Loucy (cell line): ENCODE measurements around the gene SECTM1.
"Not testable (repeated sequence)": the region's sequence is repeated elsewhere in the genome, so short reads cannot be mapped to it uniquely, and the experiment has no call there.

Source experiments
- H2AFZ ChIP-seq: fragments of 200-600 bp; sonication (generic); 2 replicates; pipeline ENCODE4 v1.6.0; 2016; ENCODE audit warnings: antibody characterized with exemption, mild to moderate bottlenecking, low read length, moderate library complexity
- H3F3A ChIP-seq: fragments of 200-600 bp; 2 replicates; pipeline ENCODE4 v1.6.0; 2016; ENCODE audit warnings: antibody characterized with exemption, low read depth, mild to moderate bottlenecking
- H3K27me3 ChIP-seq: fragments of 200-600 bp; sonication (generic); 2 replicates; pipeline ENCODE4 v1.6.1; 2014; ENCODE audit warnings: low read length, mild to moderate bottlenecking; ENCODE audit not compliant: insufficient read depth, poor library complexity, severe bottlenecking
- H3K36me3 ChIP-seq: fragments of 200-600 bp; sonication (generic); 2 replicates; pipeline ENCODE4 v1.6.1; 2016; ENCODE audit warnings: low read length; ENCODE audit not compliant: insufficient read depth
- H3K4me1 ChIP-seq: fragments of 200-600 bp; sonication (generic); 2 replicates; pipeline ENCODE4 v1.5.1; 2014; ENCODE audit warnings: low read length, mild to moderate bottlenecking; ENCODE audit not compliant: insufficient read depth, poor library complexity, severe bottlenecking
- H3K4me2 ChIP-seq: fragments of 200-600 bp; sonication (generic); 2 replicates; pipeline ENCODE4 v1.6.0; 2014; ENCODE audit warnings: antibody characterized with exemption, low read length, low read depth, mild to moderate bottlenecking; ENCODE audit not compliant: poor library complexity, severe bottlenecking
- H3K4me3 ChIP-seq: fragments of 200-600 bp; sonication (generic); 2 replicates; pipeline ENCODE4 v1.5.1; 2014; ENCODE audit warnings: low read length, mild to moderate bottlenecking, mixed read lengths; ENCODE audit not compliant: poor library complexity, severe bottlenecking
- H3K79me2 ChIP-seq: fragments of 200-600 bp; sonication (generic); 2 replicates; pipeline ENCODE4 v1.6.1; 2014; ENCODE audit warnings: low read length; ENCODE audit not compliant: insufficient read depth
- H3K9ac ChIP-seq: fragments of 200-600 bp; sonication (generic); 2 replicates; pipeline ENCODE4 v1.6.0; 2014; ENCODE audit warnings: mild to moderate bottlenecking, low read depth, low read length, moderate library complexity; ENCODE audit not compliant: poor library complexity, severe bottlenecking
- H3K9me2 ChIP-seq: fragments of 200-600 bp; sonication (generic); replicated peaks from 2 replicates; pipeline ENCODE4 v1.6.1; 2016; ENCODE audit warnings: low read depth, low read length, mixed read lengths
- H3K9me3 ChIP-seq: fragments of 200-600 bp; sonication (generic); 2 replicates; pipeline ENCODE4 v1.6.1; 2014; ENCODE audit warnings: mild to moderate bottlenecking, antibody characterized with exemption, low read length, low read depth; ENCODE audit not compliant: insufficient read depth
- H4K20me1 ChIP-seq: fragments of 200-600 bp; sonication (generic); 2 replicates; pipeline ENCODE4 v1.6.0; 2014; ENCODE audit warnings: antibody characterized with exemption, low read length, mild to moderate bottlenecking; ENCODE audit not compliant: insufficient read depth, poor library complexity, severe bottlenecking
- EZH2phosphoT487 ChIP-seq: fragments of 200-600 bp; IDR thresholded peaks from 2 replicates; pipeline ENCODE4 v1.6.1; 2018; ENCODE audit warnings: antibody characterized with exemption, mild to moderate bottlenecking, moderate library complexity, borderline replicate concordance
- TF ChIP-seq, protein P1 (sequence below): fragments of 200-600 bp; sonication (generic); conservative IDR thresholded peaks from 2 replicates; pipeline ENCODE4 v1.5.1; 2014; ENCODE audit warnings: mild to moderate bottlenecking, antibody characterized with exemption, low read length

Gene SECTM1

GRCh38 chr17:82348866-82349265 is 15.3 kb upstream of the SECTM1 start:
- no peak overlapping the region for H3K4me2 ChIP-seq
- H3K9ac ChIP-seq = no peak overlapping the region
- H3K9me3 ChIP-seq = no peaks in the 10 kb centered on the region

DNA sequence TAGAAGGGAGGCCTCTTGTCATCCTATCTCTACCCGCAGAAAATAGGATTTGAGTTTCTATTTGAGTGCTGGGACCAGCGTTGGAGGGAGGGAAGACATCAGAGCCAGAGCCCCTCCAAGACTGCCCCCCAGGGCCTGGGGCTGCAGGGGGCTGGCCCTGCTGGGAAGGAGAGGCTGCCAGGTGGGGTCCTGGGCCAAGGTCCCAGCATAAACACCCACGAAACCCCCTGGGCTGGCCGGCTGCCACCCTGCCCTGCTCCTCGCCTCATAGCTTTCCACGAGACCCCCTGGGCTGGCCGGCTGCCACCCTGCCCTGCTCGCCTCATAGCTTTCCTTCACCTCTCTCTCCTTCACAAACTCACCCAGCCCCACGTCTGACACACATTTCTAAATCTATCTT is 14.9 kb upstream of the SECTM1 start:
- Histone ChIP-seq H2AFZ (no peak overlapping the region), H3K9me3 (no peaks in the 10 kb centered on the region), H3K4me1 (no peaks in the 10 kb centered on the region), H3K36me3 (no peaks in the 10 kb centered on the region), H3K79me2 (no peaks in the 10 kb centered on the region), H3K27me3 (no peaks in the 10 kb centered on the region), H3K4me3 (no peak overlapping the region), H3K4me2 (no peak overlapping the region), H3F3A (no peaks in the 10 kb centered on the region), H4K20me1 (no peaks in the 10 kb centered on the region), H3K9ac (no peak overlapping the region), H3K9me2 (no peaks in the 10 kb centered on the region)
- TF ChIP-seq, protein P1, sequence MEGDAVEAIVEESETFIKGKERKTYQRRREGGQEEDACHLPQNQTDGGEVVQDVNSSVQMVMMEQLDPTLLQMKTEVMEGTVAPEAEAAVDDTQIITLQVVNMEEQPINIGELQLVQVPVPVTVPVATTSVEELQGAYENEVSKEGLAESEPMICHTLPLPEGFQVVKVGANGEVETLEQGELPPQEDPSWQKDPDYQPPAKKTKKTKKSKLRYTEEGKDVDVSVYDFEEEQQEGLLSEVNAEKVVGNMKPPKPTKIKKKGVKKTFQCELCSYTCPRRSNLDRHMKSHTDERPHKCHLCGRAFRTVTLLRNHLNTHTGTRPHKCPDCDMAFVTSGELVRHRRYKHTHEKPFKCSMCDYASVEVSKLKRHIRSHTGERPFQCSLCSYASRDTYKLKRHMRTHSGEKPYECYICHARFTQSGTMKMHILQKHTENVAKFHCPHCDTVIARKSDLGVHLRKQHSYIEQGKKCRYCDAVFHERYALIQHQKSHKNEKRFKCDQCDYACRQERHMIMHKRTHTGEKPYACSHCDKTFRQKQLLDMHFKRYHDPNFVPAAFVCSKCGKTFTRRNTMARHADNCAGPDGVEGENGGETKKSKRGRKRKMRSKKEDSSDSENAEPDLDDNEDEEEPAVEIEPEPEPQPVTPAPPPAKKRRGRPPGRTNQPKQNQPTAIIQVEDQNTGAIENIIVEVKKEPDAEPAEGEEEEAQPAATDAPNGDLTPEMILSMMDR = no peak
- TF ChIP-seq EZH2phosphoT487 = no peak

More at GRCh38 chr17:82348866-82349265, 15.3 kb upstream of the SECTM1 start:
- no peaks in the 10 kb centered on the region for H3K36me3 ChIP-seq
- no peak overlapping the region for H2AFZ ChIP-seq
- H4K20me1 ChIP-seq = no peaks in the 10 kb centered on the region
- no peaks in the 10 kb centered on the region for H3F3A ChIP-seq
- H3K4me1 ChIP-seq = no peaks in the 10 kb centered on the region
- H3K79me2 ChIP-seq = no peaks in the 10 kb centered on the region
- H3K4me3 ChIP-seq = no peak overlapping the region
- H3K9me2 ChIP-seq = no peaks in the 10 kb centered on the region
- TF ChIP-seq EZH2phosphoT487 = no peak
- TF ChIP-seq, protein P1 = no peak
- no peaks in the 10 kb centered on the region for H3K27me3 ChIP-seq

DNA sequence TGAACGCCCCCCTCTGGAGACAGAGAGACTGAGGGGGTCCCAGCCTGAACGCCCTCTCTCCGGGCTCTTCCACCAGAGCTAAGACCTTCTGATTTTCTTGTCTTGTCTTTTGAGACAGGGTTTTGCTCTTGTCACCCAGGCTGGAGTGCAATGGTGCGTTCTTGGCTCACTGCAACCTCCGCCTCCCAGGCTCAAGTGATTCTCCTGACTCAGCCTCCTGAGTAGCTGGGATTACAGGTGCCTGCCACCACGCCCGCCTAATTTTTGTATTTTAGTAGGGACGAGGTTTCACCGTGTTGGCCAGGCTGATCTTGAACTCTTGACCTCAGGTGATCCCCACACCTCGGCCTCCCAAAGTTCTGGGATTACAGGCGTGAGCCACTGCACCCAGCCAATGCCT is 14.4 kb upstream of the SECTM1 start:
- not testable (repeated sequence) for H2AFZ ChIP-seq, H3K9me3 ChIP-seq, H3K79me2 ChIP-seq, H3K9me2 ChIP-seq, H4K20me1 ChIP-seq, H3K9ac ChIP-seq, H3K36me3 ChIP-seq, H3F3A ChIP-seq, H3K4me2 ChIP-seq, H3K4me3 ChIP-seq, H3K4me1 ChIP-seq, H3K27me3 ChIP-seq

DNA sequence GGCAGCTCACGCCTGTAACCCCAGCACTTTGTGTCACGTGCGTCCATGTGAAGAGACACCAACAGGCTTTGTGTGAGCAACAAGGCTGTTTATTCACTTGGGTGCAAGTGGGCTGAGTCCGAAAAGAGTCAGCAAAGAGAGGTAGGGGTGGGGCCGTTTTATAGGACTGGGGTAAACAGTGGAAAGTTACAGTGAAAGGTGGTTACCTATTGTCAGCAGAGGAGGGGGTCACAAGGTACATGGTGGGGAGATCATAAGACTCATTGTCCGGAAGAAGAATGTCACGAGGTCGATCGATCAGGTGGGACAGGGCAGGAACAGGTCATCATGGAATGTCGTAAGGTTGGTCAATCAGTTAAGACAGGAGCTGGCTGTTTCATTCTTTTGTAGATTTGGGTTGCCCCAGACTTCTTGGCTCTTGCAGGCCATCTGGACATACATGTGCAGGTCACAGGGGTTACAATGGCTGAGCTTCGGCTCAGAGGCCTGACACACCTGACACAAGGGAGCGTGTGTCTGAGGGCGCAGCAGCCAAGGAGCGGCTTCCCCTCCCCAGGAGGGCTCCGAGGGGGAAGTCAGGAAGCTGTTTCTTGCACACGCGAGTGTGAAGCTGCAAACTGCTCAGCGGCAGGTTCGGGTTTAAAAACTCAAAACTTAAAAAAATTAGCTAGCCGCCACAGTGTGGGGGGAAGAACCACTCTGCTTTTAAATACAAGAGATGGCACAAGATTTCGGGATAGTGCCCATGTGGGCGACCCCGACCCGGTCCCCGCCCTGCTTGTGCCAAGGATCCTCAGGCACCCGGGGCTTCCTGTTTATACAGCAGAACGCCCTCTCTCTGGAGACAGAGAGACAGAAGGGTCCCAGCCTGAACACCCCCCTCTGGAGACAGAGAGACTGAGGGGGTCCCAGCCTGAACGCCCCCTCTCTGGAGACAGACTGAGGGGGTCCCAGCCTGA is 13.1 kb upstream of the SECTM1 start:
- H3K9me2 ChIP-seq = no peaks in the 10 kb centered on the region
- H3K4me2 ChIP-seq = no peak overlapping the region
- H3F3A ChIP-seq = no peaks in the 10 kb centered on the region
- H3K27me3 ChIP-seq = no peaks in the 10 kb centered on the region
- no peaks in the 10 kb centered on the region for H3K9me3 ChIP-seq
- no peaks in the 10 kb centered on the region for H4K20me1 ChIP-seq
- no peaks in the 10 kb centered on the region for H3K36me3 ChIP-seq
- no peaks in the 10 kb centered on the region for H3K4me1 ChIP-seq
- no peaks in the 10 kb centered on the region for H3K79me2 ChIP-seq
- no peak overlapping the region for H3K9ac ChIP-seq
- no peak overlapping the region for H2AFZ ChIP-seq
- H3K4me3 ChIP-seq = no peak overlapping the region
- TF ChIP-seq EZH2phosphoT487 = no peak
- TF ChIP-seq, protein P1 = no peak
